Measurements from ENCODE around the gene ANKRD24. TPM values are rescaled to one million over a fixed set of nuclear protein-coding genes. Genes with fewer than 3 reads are reported as not detected.
"Not testable (repeated sequence)": the region's sequence is repeated elsewhere in the genome, so short reads cannot be mapped to it uniquely, and the experiment has no call there.

ANKRD24 gene
- total RNA-seq, 1 experiment from 2014 or later, result 2.4 TPM

DNA sequence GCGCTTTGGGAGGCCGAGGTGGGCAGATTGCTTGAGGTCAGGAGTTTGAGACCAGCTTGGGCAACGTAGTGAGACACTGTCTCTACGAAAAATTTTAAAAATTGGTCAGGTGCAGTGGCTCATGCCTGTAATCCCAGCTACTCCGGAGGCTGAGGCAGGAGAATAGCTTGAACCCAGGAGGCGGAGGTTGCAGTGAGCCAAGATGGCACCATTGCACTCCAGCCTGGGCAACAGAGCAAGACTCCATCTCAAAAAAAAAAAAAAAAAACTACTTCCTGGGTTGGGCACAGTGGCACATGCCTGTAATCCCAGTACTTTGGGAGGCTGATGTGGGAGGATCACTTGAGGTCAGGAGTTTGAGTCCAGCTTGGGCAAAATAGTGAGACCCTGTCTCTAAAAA, 49.0 kb downstream of the ANKRD24 start:
- not testable (repeated sequence) for H3K9me3 Mint-ChIP-seq; H3K9me3 ChIP-seq (ENCODE audit: control insufficient read depth, low read depth, low read length); H4K8ac ChIP-seq (replicated peaks; ENCODE audit: insufficient read length, low read depth, low read length); H2AK5ac ChIP-seq (ENCODE audit: insufficient read length, low read length); H3K27me3 ChIP-seq (ENCODE audit: insufficient read depth, low read length); H3K79me1 ChIP-seq (ENCODE audit: insufficient read depth, low read depth, low read length, poor library complexity, severe bottlenecking); H3K56ac ChIP-seq (ENCODE audit: insufficient read length, low read depth, low read length); H2BK12ac ChIP-seq (ENCODE audit: insufficient read length, low read depth, low read length); H3K4ac ChIP-seq (ENCODE audit: low read depth, low read length); H2BK120ac ChIP-seq (ENCODE audit: low read depth, low read length, poor library complexity, severe bottlenecking); H3K4me1 ChIP-seq (ENCODE audit: insufficient read depth, low read length); H3K27ac Mint-ChIP-seq; H4K91ac ChIP-seq (ENCODE audit: insufficient read length, low read depth, low read length); H3K4me2 ChIP-seq (ENCODE audit: insufficient read depth, insufficient read length, low read length); H3T11ph ChIP-seq (ENCODE audit: low read length); H3K4me1 Mint-ChIP-seq; H3K36me3 Mint-ChIP-seq (ENCODE audit: insufficient read depth in 1 of 3, low read depth in 3 of 3); H3K79me2 ChIP-seq (ENCODE audit: insufficient read depth, low read length); DNase-seq; H3K4me3 Mint-ChIP-seq; H3K9ac ChIP-seq (ENCODE audit: extremely low read depth, insufficient read length, low read length); H2AFZ ChIP-seq (ENCODE audit: low read length); H3K23ac ChIP-seq (ENCODE audit: insufficient read length, low read depth, low read length); H2BK15ac ChIP-seq (ENCODE audit: low read depth, low read length); H3K18ac ChIP-seq (ENCODE audit: insufficient read length, low read depth, low read length); H4K20me1 ChIP-seq (ENCODE audit: control insufficient read depth, insufficient read depth, insufficient read length); H3K14ac ChIP-seq (ENCODE audit: insufficient read depth, low read length); H4K5ac ChIP-seq (ENCODE audit: insufficient read length, low read depth, low read length); H3K27me3 Mint-ChIP-seq (ENCODE audit: low read depth); H2BK5ac ChIP-seq (ENCODE audit: insufficient read length, low read length); H2BK20ac ChIP-seq (ENCODE audit: low read depth, low read length, poor library complexity, severe bottlenecking); H3K27ac ChIP-seq (ENCODE audit: insufficient read length, low read depth, low read length); H3K23me2 ChIP-seq (ENCODE audit: insufficient read length, low read depth, low read length, poor library complexity, severe bottlenecking)
- no CpG with 5 or more reads among the region's 6 CpGs for WGBS (ENCODE audit: extremely low coverage, insufficient read length, low lambda C conversion rate)

DNA sequence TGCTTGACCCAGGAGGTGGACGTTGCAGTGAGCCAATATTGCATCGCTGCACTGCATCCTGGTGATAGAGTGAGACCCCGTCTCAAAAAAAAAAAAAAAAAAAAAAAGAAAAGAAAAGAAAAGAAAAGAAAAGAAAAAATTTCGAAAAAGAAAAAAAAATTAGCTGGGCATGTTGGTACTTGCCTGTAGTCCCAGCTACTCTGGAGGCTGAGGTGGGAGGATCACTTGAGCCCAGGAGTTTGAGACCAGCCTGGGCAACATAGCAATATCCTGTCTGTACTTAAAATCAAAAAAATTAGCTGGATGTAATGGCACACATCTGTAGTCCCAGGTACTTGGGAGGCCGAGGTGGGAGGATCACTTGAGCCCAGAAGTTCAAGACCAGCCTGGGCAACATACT, 49.6 kb downstream of the ANKRD24 start:
- not testable (repeated sequence) for H4K91ac ChIP-seq (ENCODE audit: insufficient read length, low read depth, low read length); H3K27ac ChIP-seq (ENCODE audit: insufficient read length, low read depth, low read length); H3K4me2 ChIP-seq (ENCODE audit: insufficient read depth, insufficient read length, low read length); H2BK12ac ChIP-seq (ENCODE audit: insufficient read length, low read depth, low read length); H3K27me3 ChIP-seq (ENCODE audit: insufficient read depth, low read length); H3K4me1 Mint-ChIP-seq; H3K4ac ChIP-seq (ENCODE audit: low read depth, low read length); H3K79me2 ChIP-seq (ENCODE audit: insufficient read depth, low read length); H3K36me3 Mint-ChIP-seq (ENCODE audit: insufficient read depth in 1 of 3, low read depth in 3 of 3); H2BK20ac ChIP-seq (ENCODE audit: low read depth, low read length, poor library complexity, severe bottlenecking); H4K5ac ChIP-seq (ENCODE audit: insufficient read length, low read depth, low read length); H3K79me1 ChIP-seq (ENCODE audit: insufficient read depth, low read depth, low read length, poor library complexity, severe bottlenecking); H4K8ac ChIP-seq (replicated peaks; ENCODE audit: insufficient read length, low read depth, low read length); H3K23ac ChIP-seq (ENCODE audit: insufficient read length, low read depth, low read length); H3K14ac ChIP-seq (ENCODE audit: insufficient read depth, low read length); H3K9me3 ChIP-seq (ENCODE audit: control insufficient read depth, low read depth, low read length); H3T11ph ChIP-seq (ENCODE audit: low read length); H2BK15ac ChIP-seq (ENCODE audit: low read depth, low read length); H3K23me2 ChIP-seq (ENCODE audit: insufficient read length, low read depth, low read length, poor library complexity, severe bottlenecking); H3K56ac ChIP-seq (ENCODE audit: insufficient read length, low read depth, low read length); H2BK5ac ChIP-seq (ENCODE audit: insufficient read length, low read length); H3K27me3 Mint-ChIP-seq (ENCODE audit: low read depth); H4K20me1 ChIP-seq (ENCODE audit: control insufficient read depth, insufficient read depth, insufficient read length); DNase-seq; H3K27ac Mint-ChIP-seq; H2AK5ac ChIP-seq (ENCODE audit: insufficient read length, low read length); H2BK120ac ChIP-seq (ENCODE audit: low read depth, low read length, poor library complexity, severe bottlenecking); H3K18ac ChIP-seq (ENCODE audit: insufficient read length, low read depth, low read length); H3K9ac ChIP-seq (ENCODE audit: extremely low read depth, insufficient read length, low read length); H3K4me3 Mint-ChIP-seq; H2AFZ ChIP-seq (ENCODE audit: low read length); H3K9me3 Mint-ChIP-seq; H3K4me1 ChIP-seq (ENCODE audit: insufficient read depth, low read length)
- no CpG with 5 or more reads among the region's 5 CpGs for WGBS (ENCODE audit: extremely low coverage, insufficient read length, low lambda C conversion rate)

Data from H9 (cell line).